Erythroblast (primary cell): ENCODE data around the gene SYNE2.

Experiments
- GATA1 ChIP-seq: IDR thresholded peaks from 2 replicates; pipeline ENCODE4 v1.6.1; 2011; ENCODE audit warnings: low read depth, mild to moderate bottlenecking, control low read depth, low read length, moderate library complexity
- POLR2A ChIP-seq: IDR thresholded peaks from 2 replicates; pipeline ENCODE4 v1.6.1; 2011; ENCODE audit warnings: mild to moderate bottlenecking, low read length

- no peak for TF ChIP-seq POLR2A
- TF ChIP-seq GATA1 = no peak
Observed at GRCh38 chr14:63910583-63911363, 58.0 kb downstream of the SYNE2 start.
